NCI-H82 treated with DMSO at 0.1 percent for 48 hours (cell line): ENCODE measurements around the gene NMBR.
"Not testable (repeated sequence)": the region's sequence is repeated elsewhere in the genome, so short reads cannot be mapped to it uniquely, and the experiment has no call there.

Experiments
- DNase-seq: peaks from one replicate; lab custom pipeline; 2025; ENCODE audit not compliant: unreplicated experiment; lab: John Stamatoyannopoulos, UW

NMBR gene

DNA sequence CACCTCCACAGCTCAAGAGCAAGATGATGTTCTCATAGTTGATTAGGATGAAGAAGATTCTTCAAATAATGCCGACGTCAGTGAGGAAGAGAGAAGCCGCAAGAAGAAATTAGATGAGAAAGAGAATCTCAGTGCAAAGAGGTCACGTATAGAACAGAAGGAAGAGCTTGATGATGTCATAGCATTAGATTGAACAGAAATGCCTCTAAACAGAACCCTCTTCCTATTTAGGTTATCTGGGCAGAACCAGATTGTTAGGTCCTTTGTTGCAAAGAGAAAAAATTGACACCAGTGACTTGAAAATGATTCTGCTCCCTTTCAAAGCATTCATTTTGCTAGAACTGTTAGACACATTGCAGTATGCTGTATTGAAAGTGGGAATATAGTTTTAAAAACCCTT is 84.1 kb downstream of the NMBR start:
- not testable (repeated sequence) for DNase-seq

DNA sequence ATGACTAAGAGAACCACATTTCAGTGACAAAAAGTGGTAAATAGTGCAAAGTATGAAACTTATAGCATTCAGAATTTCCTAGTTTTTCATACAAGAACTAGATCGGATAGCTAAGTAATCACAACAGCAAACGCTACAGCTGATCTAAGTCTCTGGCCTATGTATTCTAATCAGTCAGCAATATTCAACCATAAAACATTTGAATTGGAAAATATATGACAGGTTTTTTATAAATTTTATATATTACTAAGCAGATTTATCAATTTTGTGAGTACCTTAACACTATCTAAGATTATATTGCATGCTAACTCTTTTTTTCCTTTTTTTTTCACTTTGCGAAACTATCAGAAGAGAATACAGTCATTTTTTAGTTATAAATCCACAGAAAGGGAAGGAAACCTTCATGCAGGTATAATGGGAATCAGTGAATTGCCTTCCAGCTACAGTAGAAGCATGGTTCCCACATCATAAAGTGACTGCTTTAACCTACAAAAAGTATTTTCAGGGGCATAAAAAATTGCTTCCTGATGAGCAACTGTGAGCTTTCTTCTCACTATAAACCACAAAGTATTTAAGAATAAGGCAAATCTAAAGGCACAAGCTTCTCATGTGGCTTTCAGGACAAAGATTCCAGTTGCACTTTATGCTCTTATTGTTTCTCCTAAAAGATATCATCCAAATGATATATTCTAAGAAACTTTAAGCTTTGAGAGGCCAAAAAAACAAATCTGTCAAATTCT is 88.2 kb downstream of the NMBR start:
- no peak for DNase-seq

DNA sequence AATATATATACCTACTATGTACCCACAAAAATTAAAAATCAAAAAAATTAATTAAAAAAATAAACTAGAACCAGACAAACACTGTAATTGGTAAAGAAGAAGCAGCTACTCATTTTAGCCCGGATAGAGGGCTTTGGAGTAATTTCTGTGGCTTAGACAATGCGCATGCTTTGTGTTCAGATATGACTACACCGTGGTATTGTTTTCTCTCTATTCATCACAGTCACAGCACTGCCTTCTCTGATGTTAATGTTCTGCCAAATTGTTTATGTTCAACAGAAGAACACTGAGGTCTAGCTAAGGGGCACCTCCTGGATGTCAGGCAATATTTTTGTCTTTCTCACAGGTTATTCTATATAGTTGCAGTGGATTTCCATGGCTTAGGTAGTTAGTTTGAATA is 91.7 kb downstream of the NMBR start:
- no peak for DNase-seq

DNA sequence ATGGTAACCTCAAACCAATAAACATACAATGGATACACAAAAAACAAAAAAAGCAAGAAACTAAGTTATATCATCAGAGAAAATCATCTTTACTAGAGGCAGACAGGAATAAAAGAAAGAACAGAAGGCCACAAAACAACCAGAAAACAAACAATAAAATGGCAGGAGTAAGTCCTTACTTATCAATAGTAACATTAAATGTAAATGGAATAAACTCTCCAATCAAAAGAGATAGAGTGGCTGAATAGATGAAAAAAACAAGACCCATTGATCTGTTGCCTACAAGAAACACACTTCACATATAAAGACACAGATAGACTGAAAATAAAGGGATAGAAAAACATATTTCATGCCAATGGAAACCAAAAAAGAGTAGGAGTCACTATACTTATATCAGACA is 95.5 kb downstream of the NMBR start:
- no peak for DNase-seq

DNA sequence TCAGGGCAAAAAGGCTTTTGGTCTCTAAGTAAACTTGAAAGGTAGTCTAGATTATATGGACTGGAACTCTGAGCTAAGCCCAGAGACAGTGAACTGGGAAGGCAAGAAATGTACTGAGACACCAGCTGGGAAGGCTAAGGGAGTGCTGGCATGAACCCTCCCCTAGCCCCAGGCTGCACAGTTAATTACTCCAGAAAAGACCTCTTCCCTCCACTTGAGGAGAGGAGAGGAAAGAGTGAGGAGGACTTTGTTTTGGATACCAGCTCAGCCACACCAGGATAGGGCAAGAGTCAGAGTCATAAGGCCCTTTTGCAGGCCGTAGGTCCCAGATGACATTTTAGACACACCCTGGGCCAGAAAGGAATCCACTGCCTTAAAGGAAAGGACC is 98.3 kb downstream of the NMBR start:
- no peak for DNase-seq

DNA sequence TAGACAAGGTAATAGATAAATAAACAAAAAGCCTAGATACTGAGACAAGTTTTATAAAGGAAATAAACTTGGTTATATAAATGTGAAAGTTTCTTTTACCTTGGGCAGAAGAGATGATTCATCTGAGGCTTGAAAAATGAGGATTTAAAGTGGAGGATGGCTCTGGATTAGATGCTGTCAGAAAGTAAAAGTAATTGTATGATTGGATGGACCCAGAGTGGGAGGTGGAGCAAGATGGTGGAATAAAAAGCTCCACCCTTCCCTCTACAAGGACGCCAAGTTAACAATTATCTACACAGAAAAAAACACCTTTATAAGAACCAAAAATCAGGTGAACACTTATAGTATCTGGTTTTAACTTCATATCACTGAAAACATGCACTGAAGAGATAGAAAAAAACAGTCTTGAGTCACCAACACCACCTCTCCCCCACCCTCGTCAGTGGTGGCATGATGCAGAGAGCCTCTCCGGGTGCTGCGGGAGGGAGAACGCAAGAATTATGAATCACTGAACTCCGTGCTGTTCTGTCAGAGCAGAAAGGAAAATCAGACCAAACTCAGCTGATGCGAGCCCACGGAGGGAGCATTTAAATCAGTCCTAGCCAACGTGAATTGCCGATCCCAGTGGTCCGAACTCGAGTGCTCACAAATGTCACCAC is 98.9 kb downstream of the NMBR start:
- no peak for DNase-seq

DNA sequence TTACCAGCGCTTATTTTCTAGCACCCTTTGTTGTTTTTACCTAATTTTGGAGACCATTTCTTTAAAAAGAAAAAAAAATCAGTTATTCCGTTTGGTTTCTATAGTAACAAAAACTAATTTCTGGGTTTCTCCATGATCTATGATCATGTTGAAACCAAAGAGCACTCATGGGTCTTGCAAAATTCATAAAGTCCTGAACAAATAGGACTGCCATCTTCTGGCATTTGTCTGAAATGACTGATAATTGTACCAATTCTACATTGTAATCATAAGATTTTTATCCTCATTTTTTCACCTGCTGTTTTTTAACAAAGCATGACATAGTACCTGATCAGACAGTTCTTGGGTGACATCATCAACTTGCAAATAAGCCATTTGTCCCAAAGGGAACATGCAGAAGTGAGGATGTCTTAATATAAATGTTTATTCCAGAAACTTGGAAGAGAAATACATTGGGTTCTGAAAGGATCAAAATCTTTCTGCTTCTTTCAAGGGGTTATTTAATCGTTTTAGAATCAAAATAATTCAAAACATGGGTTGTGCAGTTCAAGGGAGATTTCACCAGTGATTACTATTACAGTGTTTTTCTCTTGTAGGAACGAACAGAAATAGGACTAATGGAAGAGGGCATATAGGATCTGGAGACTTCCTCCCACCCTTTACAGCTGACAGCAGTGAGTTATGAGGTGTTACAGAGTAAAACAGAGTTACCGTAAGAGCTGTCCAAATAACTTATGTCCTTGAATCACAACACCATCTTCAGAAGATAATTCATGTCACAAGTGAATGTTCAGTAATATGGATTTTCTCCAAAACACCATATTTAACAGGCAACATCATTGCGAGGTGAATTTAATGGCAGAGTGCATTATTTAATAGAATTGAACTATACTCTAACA is 101.3 kb downstream of the NMBR start:
- no peak for DNase-seq

DNA sequence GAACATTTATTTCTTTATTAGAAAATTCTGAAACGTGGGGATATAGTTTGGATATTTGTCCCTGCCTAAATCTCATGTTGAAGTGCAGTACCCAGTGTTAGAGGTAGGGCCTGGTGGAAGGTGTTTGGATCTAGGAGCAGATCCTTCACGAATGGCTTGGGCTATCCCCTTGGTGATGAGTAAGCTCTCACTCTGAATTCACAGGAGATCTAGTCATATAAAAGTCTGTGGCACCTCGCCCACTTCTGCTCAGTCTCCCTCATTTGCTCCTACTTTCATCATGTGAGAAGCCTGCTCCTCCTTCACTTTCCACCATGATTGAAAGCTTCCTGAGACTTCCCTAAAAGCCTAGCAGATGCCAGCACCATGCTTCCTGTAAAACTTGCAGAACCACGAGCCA is 111.0 kb downstream of the NMBR start:
- no peak for DNase-seq

DNA sequence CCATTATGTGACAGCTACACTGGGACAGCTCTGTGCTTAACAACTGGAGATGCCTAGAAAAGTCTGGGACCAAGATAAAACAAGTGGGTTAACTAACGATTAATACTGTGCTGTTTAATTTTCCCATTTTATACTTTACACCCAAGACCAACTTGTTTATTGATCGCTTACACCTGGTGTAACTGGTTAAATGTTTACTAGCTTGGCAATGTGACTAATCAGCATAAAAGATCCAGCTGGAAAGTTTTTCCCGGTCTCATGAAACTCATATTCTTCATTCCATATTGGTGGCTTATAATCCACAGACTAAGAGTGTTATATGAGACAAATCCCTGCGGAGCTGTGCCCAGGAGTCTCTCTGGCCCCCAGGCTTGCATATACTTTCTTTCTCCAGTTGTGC is 115.9 kb downstream of the NMBR start:
- no peak for DNase-seq

DNA sequence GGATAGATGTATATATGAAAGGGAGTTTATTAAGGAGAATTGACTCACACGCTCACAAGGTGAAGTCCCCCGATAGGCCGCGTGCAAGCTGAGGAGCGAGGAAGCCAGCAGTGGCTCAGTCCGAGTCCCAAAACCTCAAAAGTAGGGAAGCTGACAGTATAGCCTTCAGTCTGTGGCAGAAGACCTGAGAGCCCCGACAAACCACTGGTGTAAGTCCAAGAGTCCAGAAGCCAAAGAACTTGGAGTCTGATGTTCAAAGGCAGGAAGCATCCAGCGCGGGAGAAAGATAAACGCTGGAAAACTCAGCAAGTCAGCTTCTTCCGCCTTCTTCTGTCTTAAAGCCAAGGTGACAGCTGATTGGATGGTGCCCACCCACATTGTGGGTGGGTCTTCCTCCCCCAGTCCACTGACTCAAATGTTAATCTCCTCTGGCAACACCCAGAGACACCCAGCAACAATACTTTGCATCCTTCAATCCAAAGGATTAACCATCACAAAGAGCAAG is 116.8 kb downstream of the NMBR start:
- no peak for DNase-seq

DNA sequence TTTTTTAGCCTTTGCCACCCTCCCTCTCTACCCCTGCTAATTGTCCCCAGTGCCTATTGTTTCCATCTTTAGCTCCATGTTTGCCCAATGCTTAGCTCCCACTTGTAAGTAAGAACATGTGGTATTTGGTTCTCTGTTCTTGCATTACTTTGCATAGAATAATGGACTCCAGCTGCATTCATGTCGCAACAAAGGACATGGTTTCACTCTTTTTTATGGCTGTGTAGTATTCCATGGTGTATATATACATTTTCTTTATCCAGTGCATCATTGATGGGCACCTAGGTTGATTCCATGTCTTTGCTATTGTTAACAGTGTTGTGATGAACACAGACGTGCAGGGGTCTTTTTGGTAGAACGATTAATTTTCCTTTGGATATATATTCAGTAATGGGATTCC is 118.4 kb downstream of the NMBR start:
- no peak for DNase-seq

DNA sequence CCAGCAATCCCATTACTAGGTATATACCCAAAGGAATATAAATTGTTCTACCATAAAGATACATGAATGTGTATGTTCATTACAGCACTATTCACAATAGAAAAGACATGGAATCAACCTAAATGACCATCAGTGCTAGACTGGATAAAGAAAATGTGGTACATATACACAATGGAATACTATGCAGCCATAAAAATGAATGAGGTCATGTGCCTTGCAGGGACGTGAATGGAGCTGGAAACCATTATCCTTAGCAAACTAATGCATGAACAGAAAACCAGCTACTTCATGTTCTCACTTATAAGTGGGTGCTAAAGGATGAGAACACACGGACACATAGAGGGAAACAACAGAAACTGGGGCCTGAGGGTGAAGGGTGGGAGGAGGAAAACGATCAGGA is 119.1 kb downstream of the NMBR start:
- not testable (repeated sequence) for DNase-seq

DNA sequence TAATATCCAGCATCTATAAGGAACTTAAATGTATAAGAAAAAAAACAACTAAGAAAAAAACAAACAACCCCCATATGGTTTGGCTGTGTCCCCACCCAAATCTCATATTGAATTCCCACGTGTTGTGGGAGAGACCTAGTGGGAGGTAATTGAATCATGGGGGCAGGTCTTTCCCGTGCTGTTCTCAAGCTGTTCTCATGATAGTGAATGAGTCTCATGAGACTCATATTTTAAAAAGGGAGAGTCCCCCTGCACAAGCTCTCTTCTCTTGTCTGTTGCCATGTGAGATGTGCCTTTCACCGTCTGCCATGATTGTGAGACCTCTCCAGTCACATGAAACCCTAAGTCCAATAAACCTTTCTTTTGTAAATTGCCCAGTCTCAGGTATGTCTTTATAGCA is 119.8 kb downstream of the NMBR start:
- DNase-seq: no peak

DNA sequence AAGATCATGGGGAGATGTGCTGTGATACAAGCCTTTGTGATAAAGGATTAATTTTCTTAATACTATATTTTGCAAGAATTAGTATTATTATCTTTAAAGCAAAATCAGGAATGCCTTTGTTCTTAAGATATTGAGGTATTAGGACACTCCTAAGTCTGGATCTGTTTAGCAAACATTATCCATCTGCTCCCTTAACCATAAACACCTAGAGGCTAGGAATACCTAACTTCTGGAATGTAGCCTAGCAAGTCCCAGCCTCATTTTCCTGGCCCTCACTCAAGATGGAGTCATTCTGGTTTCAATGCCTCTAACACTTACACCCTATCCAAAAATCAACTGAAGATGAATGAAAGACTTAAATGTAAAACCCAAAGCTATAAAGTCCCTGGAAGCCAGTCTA is 120.5 kb downstream of the NMBR start:
- DNase-seq: no peak
